MM.1S (cell line): ENCODE results near the gene PELO.

Source experiments
- CTCF ChIP-seq: fragments of 300-600 bp; sonication (generic); IDR thresholded peaks from 2 replicates; pipeline ENCODE4 v1.5.1; 2016; ENCODE audit warnings: antibody characterized with exemption, low read length, mixed read lengths
- EZH2phosphoT487 ChIP-seq: fragments of 300-600 bp; sonication (generic); IDR thresholded peaks from 2 replicates; pipeline ENCODE4 v1.6.1; 2018; ENCODE audit warnings: antibody characterized with exemption, low read length

- TF ChIP-seq CTCF, result no peak
- no peak for TF ChIP-seq EZH2phosphoT487
Observed at GRCh38 chr5:52788505-52788821, 747 bp downstream of the PELO start.
